Mucosa of rectum (tissue), 2 donors: Measurements from ENCODE around the gene CCR8.

Experiments
- H3K27ac ChIP-seq, 2 donors: one replicate each; pipeline ENCODE4 v1.7.0; 2013; ENCODE audit warnings: inconsistent platforms in 2 of 2, low read depth in 2 of 2, low read length in 2 of 2
- H3K27me3 ChIP-seq, 2 donors: one replicate each; pipeline ENCODE4 v1.7.0; 2013; ENCODE audit warnings: low read length in 2 of 2; ENCODE audit not compliant: control insufficient read depth in 2 of 2, insufficient read depth in 2 of 2
- H3K36me3 ChIP-seq, 2 donors: one replicate each; pipeline ENCODE4 v1.7.0; 2013; ENCODE audit warnings: low read length in 2 of 2; ENCODE audit not compliant: control insufficient read depth in 2 of 2, insufficient read depth in 2 of 2
- H3K4me1 ChIP-seq, 2 donors: one replicate each; pipeline ENCODE4 v1.7.0; 2013; ENCODE audit warnings: low read length in 2 of 2, mild to moderate bottlenecking in 1 of 2; ENCODE audit not compliant: control insufficient read depth in 2 of 2, insufficient read depth in 2 of 2
- H3K4me3 ChIP-seq, 2 donors: one replicate each; pipeline ENCODE4 v1.7.0; 2013; ENCODE audit warnings: low read length in 2 of 2
- H3K9ac ChIP-seq, 2 donors: one replicate each; pipeline ENCODE4 v1.7.0; 2013; ENCODE audit warnings: low read length in 2 of 2, low read depth in 1 of 2, mild to moderate bottlenecking in 1 of 2
- H3K9me3 ChIP-seq, 2 donors: one replicate each; pipeline ENCODE4 v1.7.0; 2013; ENCODE audit warnings: low read length in 2 of 2; ENCODE audit not compliant: control insufficient read depth in 2 of 2
- donor health status: healthy.
- donor health status: Normal muscosa, but diverticular disease.

The CCR8 gene

GRCh38 chr3:39327053-39327745 lies 2.3 kb upstream of the CCR8 start:
- H3K4me1 ChIP-seq, result peaks cover 0 to 3% of the 10 kb centered on the region in 2 donors
- no peak overlapping the region for H3K27ac ChIP-seq
- no peak overlapping the region for H3K9ac ChIP-seq
- no peaks in the 10 kb centered on the region for H3K9me3 ChIP-seq
- H3K27me3 ChIP-seq, result no peaks in the 10 kb centered on the region
- H3K4me3 ChIP-seq, result no peak overlapping the region
- H3K36me3 ChIP-seq, result no peaks in the 10 kb centered on the region

DNA sequence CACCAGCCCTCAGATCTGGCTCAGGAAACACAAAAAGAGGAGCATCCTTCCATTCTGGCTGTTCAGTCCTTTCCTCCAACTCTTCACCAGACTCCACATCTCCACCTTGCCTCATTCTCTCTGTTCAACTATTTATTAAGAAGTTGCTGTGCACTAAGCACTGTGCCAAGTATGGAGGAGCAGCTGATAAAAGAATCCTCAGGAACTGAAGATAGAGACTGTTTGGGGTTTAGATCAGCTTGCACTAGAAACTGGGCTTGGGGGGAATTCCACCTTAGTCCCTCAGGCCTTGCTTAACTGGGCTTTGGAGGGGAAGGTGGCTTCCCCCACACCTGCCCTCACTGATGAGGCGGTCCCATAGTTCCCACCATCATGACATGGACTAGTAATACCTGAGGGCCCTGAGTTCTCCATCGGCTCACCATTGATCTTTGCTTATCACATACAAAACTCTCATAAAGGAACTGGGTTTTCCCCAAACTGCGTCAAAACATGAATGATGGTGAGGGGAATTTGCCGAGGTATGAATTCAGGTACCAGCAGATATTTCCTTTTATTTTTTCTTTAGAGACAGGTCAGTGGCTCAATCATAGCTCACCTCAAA lies 1.7 kb upstream of the CCR8 start:
- Histone ChIP-seq H3K27ac (no peak overlapping the region), H3K36me3 (no peaks in the 10 kb centered on the region), H3K4me1 (peaks cover 0 to 3% of the 10 kb centered on the region in 2 donors), H3K4me3 (no peak overlapping the region), H3K9ac (no peak overlapping the region), H3K9me3 (no peaks in the 10 kb centered on the region), H3K27me3 (no peaks in the 10 kb centered on the region)

DNA sequence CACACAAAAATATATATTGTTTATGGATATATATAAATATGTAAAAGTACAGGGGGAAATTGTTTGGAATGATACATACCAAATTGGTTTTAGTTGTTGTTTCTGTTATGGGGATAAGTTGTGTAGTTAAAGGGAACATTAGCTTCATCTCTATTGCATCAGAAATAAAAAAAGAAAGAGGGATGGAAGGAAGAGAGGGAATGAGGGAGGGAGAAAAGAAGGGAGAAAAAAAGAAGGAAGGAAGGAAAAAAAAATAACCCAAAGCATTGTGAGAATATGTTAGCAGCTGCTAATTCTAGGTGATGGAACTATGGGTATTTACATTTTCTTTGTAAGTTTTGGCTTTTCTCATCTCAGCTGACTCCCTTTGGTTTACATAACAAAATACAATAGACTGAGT lies 1.3 kb downstream of the CCR8 start:
- Histone ChIP-seq H3K27me3 (no peaks in the 10 kb centered on the region), H3K4me1 (peaks cover 0 to 3% of the 10 kb centered on the region in 2 donors), H3K4me3 (no peak overlapping the region), H3K9ac (no peak overlapping the region), H3K9me3 (no peaks in the 10 kb centered on the region), H3K36me3 (no peaks in the 10 kb centered on the region), H3K27ac (no peak overlapping the region)

- H3K27ac ChIP-seq, result no peak overlapping the region
- H3K9ac ChIP-seq, result no peak overlapping the region
- peaks cover 0 to 3% of the 10 kb centered on the region in 2 donors for H3K4me1 ChIP-seq
- no peaks in the 10 kb centered on the region for H3K27me3 ChIP-seq
- H3K4me3 ChIP-seq, result no peak overlapping the region
- no peaks in the 10 kb centered on the region for H3K36me3 ChIP-seq
- H3K9me3 ChIP-seq, result no peaks in the 10 kb centered on the region
Measured at GRCh38 chr3:39332525-39332924, 3.0 kb downstream of the CCR8 start.

DNA sequence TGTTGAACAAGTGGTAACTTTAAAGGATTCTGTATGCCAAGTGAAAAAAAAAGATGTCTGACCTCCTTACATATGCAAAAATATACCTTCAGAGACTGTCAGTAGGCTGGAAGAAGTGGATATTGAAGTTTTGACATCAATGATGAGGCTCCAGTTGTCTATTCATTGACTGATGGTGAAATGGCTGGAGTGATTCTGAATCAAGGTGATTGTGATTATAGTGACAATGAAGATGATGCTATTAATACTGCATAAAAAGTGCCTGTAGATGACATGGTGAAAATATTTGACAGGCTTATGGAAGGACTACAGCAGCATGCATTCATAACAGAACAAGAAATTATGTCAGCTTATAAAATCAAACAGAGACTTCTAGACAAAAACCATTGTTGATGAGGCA lies 4.1 kb downstream of the CCR8 start:
- H3K9me3 ChIP-seq, result no peaks in the 10 kb centered on the region
- H3K4me1 ChIP-seq, result peaks cover 0 to 3% of the 10 kb centered on the region in 2 donors
- H3K27ac ChIP-seq, result no peak overlapping the region
- no peak overlapping the region for H3K9ac ChIP-seq
- no peaks in the 10 kb centered on the region for H3K36me3 ChIP-seq
- H3K4me3 ChIP-seq, result no peak overlapping the region
- no peaks in the 10 kb centered on the region for H3K27me3 ChIP-seq

DNA sequence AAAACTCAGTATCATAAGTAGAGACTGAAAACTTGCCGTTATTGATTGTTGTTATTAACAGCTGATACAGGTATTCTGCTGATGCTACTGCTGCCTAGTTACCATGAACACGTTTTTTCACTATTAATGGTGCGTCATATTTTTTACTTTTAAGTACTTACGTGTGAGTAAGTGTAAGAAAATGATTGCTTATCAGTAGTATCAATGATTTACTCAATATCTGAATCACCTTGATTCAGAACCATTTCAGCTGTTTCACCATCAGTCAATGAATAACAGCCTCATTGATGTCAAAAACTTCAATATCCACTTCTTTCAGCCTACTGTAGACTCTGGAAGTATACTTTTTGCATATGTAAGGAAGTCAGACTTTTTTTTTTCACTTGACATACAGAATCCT lies 4.7 kb downstream of the CCR8 start:
- no peaks in the 10 kb centered on the region for H3K9me3 ChIP-seq
- no peak overlapping the region for H3K4me3 ChIP-seq
- H3K36me3 ChIP-seq, result no peaks in the 10 kb centered on the region
- no peaks in the 10 kb centered on the region for H3K27me3 ChIP-seq
- peaks cover 0 to 3% of the 10 kb centered on the region in 2 donors for H3K4me1 ChIP-seq
- H3K27ac ChIP-seq, result no peak overlapping the region
- no peak overlapping the region for H3K9ac ChIP-seq

GRCh38 chr3:39338201-39338600 lies 8.7 kb downstream of the CCR8 start:
- Histone ChIP-seq H3K4me1 (peaks cover 4 to 5% of the 10 kb centered on the region in 2 donors), H3K4me3 (no peak overlapping the region), H3K9ac (no peak overlapping the region), H3K9me3 (no peaks in the 10 kb centered on the region), H3K36me3 (no peaks in the 10 kb centered on the region), H3K27me3 (no peaks in the 10 kb centered on the region), H3K27ac (no peak overlapping the region)

DNA sequence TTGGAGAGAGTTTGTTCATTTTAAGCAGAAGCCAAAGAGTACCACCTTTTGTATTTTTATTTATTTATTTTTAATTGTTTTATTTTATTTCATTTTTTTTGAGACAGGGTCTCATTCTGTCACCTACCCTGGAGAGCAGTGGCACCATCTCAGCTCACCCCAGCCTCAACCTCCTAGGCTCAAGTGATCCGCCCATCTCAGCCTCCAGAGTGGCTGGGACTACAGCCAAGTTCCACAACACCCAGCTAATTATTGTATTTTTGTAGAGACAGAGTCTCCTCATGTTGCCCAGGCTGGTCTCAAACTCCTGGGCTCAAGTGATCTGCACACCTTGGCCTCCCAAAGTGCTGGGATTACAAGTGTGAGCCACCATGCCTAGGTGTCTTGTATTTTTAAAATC lies 9.6 kb downstream of the CCR8 start:
- no peak overlapping the region for H3K4me3 ChIP-seq
- no peak overlapping the region for H3K9ac ChIP-seq
- H3K4me1 ChIP-seq, result peaks cover 5 to 11% of the 10 kb centered on the region in 2 donors
- H3K27me3 ChIP-seq, result no peaks in the 10 kb centered on the region
- H3K27ac ChIP-seq, result no peak overlapping the region
- no peaks in the 10 kb centered on the region for H3K9me3 ChIP-seq
- no peaks in the 10 kb centered on the region for H3K36me3 ChIP-seq

DNA sequence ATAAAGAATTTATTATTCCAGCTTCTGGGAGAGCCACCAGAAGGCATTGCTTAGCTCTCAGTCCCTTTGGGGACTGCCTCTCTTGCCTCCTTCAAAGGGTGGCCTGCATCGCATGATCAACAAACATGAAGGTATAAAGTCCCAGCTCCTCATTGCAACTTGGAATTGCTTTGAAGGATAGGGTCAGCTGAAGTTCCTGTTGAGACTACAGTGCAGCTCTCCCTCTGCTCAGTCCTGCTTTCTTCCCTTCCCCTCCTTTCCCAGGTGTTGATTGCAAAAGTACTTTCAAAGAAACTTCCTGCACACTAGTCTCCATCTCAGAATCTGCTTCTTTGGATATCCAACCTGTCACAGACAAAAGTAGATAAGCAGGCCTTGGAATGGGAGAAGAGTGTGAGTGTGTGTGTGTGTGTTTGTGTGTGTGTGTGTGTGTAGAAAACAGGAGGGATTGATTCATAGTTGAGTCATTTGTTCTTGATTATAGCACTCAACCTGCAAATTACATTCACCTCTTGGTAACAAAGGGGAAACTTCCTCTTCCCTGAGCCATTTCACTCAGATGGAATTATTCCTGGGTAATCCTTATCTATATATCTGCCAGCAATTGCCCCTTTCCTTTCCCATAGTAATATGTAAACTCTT lies 13.7 kb downstream of the CCR8 start:
- no peaks in the 10 kb centered on the region for H3K36me3 ChIP-seq
- H3K27me3 ChIP-seq, result no peaks in the 10 kb centered on the region
- no peak overlapping the region for H3K9ac ChIP-seq
- H3K9me3 ChIP-seq, result no peaks in the 10 kb centered on the region
- peaks cover 8 to 25% of the 10 kb centered on the region in 2 donors for H3K4me1 ChIP-seq
- H3K4me3 ChIP-seq, result no peak overlapping the region
- peak overlapping the region; percentile 47 to 60 for H3K27ac ChIP-seq

- Histone ChIP-seq H3K36me3 (no peaks in the 10 kb centered on the region), H3K9me3 (no peaks in the 10 kb centered on the region), H3K4me3 (no peak overlapping the region), H3K27me3 (no peaks in the 10 kb centered on the region), H3K4me1 (peaks cover 8 to 28% of the 10 kb centered on the region in 2 donors), H3K9ac (no peak overlapping the region), H3K27ac (peak overlapping the region in 1 of 2 donors; percentile 47)
Measured at GRCh38 chr3:39343760-39344159, 14.3 kb downstream of the CCR8 start.
